Measurements from ENCODE around the gene DHRS9.

DNA sequence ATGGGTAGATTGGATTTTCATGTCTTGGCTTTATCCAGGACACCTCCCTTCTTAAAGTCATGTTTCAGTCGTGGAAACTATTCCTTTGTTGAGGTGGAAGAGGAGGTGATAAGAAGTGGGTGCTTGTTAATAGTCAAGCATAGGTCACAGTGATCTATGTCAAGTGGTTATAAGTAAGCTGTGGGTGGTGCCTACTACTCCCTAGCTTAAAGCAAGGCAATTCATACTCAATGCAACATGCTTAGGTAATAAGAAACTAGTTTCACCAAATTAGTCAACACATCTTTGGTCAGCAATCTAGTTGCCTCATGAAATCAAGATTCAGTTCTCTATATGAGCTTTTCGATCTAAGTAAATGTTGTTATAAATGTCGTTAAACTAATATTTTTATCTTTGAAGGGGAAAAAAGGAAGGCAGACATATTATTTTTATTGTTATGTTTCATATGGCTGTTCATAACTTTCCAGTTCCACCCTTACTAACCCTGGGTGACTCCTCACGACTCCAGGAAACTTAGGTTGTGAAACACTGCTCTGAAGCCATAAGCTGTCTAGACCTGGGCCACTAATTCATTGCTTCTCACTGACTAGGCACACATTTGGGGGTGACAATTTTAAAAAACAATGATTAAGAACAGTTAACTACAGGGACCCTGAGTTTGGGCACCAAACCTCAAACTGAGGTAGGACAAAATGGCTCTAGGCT, 32.5 kb upstream of the DHRS9 start:
- TF ChIP-seq, protein P1, sequence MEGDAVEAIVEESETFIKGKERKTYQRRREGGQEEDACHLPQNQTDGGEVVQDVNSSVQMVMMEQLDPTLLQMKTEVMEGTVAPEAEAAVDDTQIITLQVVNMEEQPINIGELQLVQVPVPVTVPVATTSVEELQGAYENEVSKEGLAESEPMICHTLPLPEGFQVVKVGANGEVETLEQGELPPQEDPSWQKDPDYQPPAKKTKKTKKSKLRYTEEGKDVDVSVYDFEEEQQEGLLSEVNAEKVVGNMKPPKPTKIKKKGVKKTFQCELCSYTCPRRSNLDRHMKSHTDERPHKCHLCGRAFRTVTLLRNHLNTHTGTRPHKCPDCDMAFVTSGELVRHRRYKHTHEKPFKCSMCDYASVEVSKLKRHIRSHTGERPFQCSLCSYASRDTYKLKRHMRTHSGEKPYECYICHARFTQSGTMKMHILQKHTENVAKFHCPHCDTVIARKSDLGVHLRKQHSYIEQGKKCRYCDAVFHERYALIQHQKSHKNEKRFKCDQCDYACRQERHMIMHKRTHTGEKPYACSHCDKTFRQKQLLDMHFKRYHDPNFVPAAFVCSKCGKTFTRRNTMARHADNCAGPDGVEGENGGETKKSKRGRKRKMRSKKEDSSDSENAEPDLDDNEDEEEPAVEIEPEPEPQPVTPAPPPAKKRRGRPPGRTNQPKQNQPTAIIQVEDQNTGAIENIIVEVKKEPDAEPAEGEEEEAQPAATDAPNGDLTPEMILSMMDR (IDR thresholded peaks at IDR 0.05), result no peak
- no peak for TF ChIP-seq POLR2A (IDR thresholded peaks at IDR 0.05)
